Measurements from ENCODE around the gene RPL3. TPM values are rescaled to one million over a fixed set of nuclear protein-coding genes. Genes with fewer than 3 reads are reported as not detected.

Gene RPL3
- 1,668 and 1,699 TPM in 2 replicates for total RNA-seq (2022)
- percentile 99 among the genes with signal in this experiment for Bru-seq, nascent RNA
- percentile 98 among the genes with signal in this experiment for BruChase-seq, experiment 1, labeled RNA remaining after a 2-hour chase
- BruChase-seq, experiment 2, labeled RNA remaining after a 6-hour chase = percentile 99 among the genes with signal in this experiment
- long read RNA-seq, transcript RPL3-202 (9 exons, 1,289 nt) = minor isoform, 108 of 3,485 reads
- long read RNA-seq, transcript RPL3-201 (10 exons, 1,442 nt) = major isoform, 3,233 of 3,485 reads
- long read RNA-seq, partial matches to known transcripts = 69 of 3,485 reads
- long read RNA-seq, other reads (novel, unspliced or antisense) = 72 of 3,485 reads

GRCh38 chr22:39319284-39320022, at the start of gene RPL3:
TSS of gene RPL3 (minus strand) at chr22:39319623. CDS start at chr22:39319597, 26 bp downstream.
- no peak for TF ChIP-seq CTCF (IDR thresholded peaks at IDR 0.05; ENCODE audit: insufficient read depth in 1 of 2, low read depth in 1 of 2, low read length in 1 of 2, severe bottlenecking in 1 of 2, unreplicated experiment in 1 of 2)
- peak; percentile 93 to 97 for DNase-seq
- no TSS peak for BruUV-seq (replicated peaks)
- peaks cover 8% of the 10 kb centered on the region for H3K4me1 Mint-ChIP-seq (ENCODE audit: low read depth, unreplicated experiment)
- peak within 1 kb of the TSS; percentile 100 for H3K27ac Mint-ChIP-seq (ENCODE audit: unreplicated experiment)
- Histone ChIP-seq H3K27me3 (replicated peaks; ENCODE audit: control insufficient read depth, insufficient read depth, low read length) (no peaks in the 10 kb centered on the region), H3K4me1 (peaks cover 20% of the 10 kb centered on the region), H3K36me3 (ENCODE audit: control insufficient read depth, insufficient read depth, low read length) (peaks cover 19% of the 10 kb centered on the region), H3K4me3 (ENCODE audit: low read depth, low read length) (peak within 1 kb of the TSS; percentile 67), H3K9me3 (no peaks in the 10 kb centered on the region)
- peak within 1 kb of the TSS; percentile 96 for H3K4me3 Mint-ChIP-seq (ENCODE audit: unreplicated experiment)
- ChIA-PET CTCF (interaction anchor here (0.8 to 2.6 kb wide), 10 partner anchors 9 to 201 kb away, joined by 3 to 12 read pairs (median 5); partner anchors contain the start of genes ATF4, CBX7 and TAB1), POLR2A (interaction anchor here (0.6 to 2.5 kb wide), 24 partner anchors 8 to 1643 kb away, joined by 3 to 16 read pairs (median 5); partner anchors contain the start of genes APOBEC3B, ATF4, CBX7 and MIEF1)
- H3K27me3 Mint-ChIP-seq (ENCODE audit: insufficient read depth, unreplicated experiment) = peaks cover 4% of the 10 kb centered on the region
- H3K9me3 Mint-ChIP-seq (ENCODE audit: unreplicated experiment) = no peaks in the 10 kb centered on the region
- peaks cover 62% of the 10 kb centered on the region for H3K36me3 Mint-ChIP-seq (ENCODE audit: insufficient read depth, unreplicated experiment)
- intact Hi-C loops (cut with micrococcal nuclease; ENCODE audit: unreplicated experiment) = loop anchor here (5.0 kb wide), 1 partner anchor 208 kb away; no protein-coding TSS in a partner anchor

GRCh38 chr22:39369186-39369585, 49.8 kb upstream of the RPL3 start:
- intact Hi-C loops (cut with micrococcal nuclease; ENCODE audit: unreplicated experiment) = no loop called here
- Mint-ChIP-seq H3K36me3 (ENCODE audit: insufficient read depth, unreplicated experiment) (peaks cover 6% of the 10 kb centered on the region), H3K4me1 (ENCODE audit: low read depth, unreplicated experiment) (peaks cover 8% of the 10 kb centered on the region), H3K27me3 (ENCODE audit: insufficient read depth, unreplicated experiment) (no peaks in the 10 kb centered on the region), H3K27ac (ENCODE audit: unreplicated experiment) (no peak overlapping the region), H3K4me3 (ENCODE audit: unreplicated experiment) (no peak overlapping the region), H3K9me3 (ENCODE audit: unreplicated experiment) (no peaks in the 10 kb centered on the region)
- no TSS peak for BruUV-seq (replicated peaks)
- Histone ChIP-seq H3K4me3 (ENCODE audit: low read depth, low read length) (no peak overlapping the region), H3K27me3 (replicated peaks; ENCODE audit: control insufficient read depth, insufficient read depth, low read length) (no peaks in the 10 kb centered on the region), H3K36me3 (ENCODE audit: control insufficient read depth, insufficient read depth, low read length) (no peaks in the 10 kb centered on the region), H3K9me3 (no peaks in the 10 kb centered on the region), H3K4me1 (peaks cover 4% of the 10 kb centered on the region; the same call in 1 of the 2 replicates)
- ChIA-PET POLR2A (no interaction called here), CTCF (no interaction called here)
- no peak for TF ChIP-seq CTCF (IDR thresholded peaks at IDR 0.05; ENCODE audit: insufficient read depth in 1 of 2, low read depth in 1 of 2, low read length in 1 of 2, severe bottlenecking in 1 of 2, unreplicated experiment in 1 of 2)
- no peak for DNase-seq

- POLR2A ChIA-PET = no interaction called here
- Histone ChIP-seq H3K4me3 (ENCODE audit: low read depth, low read length) (no peak overlapping the region), H3K36me3 (ENCODE audit: control insufficient read depth, insufficient read depth, low read length) (no peaks in the 10 kb centered on the region), H3K9me3 (no peaks in the 10 kb centered on the region), H3K4me1 (peaks cover 4% of the 10 kb centered on the region; the same call in 1 of the 2 replicates), H3K27me3 (replicated peaks; ENCODE audit: control insufficient read depth, insufficient read depth, low read length) (no peaks in the 10 kb centered on the region)
- Mint-ChIP-seq H3K4me1 (ENCODE audit: low read depth, unreplicated experiment) (peaks cover 9% of the 10 kb centered on the region), H3K4me3 (ENCODE audit: unreplicated experiment) (no peak overlapping the region), H3K9me3 (ENCODE audit: unreplicated experiment) (no peaks in the 10 kb centered on the region), H3K36me3 (ENCODE audit: insufficient read depth, unreplicated experiment) (peaks cover 6% of the 10 kb centered on the region), H3K27ac (ENCODE audit: unreplicated experiment) (no peak overlapping the region), H3K27me3 (ENCODE audit: insufficient read depth, unreplicated experiment) (no peaks in the 10 kb centered on the region)
- intact Hi-C loops (cut with micrococcal nuclease; ENCODE audit: unreplicated experiment) = no loop called here
- BruUV-seq (replicated peaks) = no TSS peak
- no peak for DNase-seq
- TF ChIP-seq CTCF (IDR thresholded peaks at IDR 0.05; ENCODE audit: insufficient read depth in 1 of 2, low read depth in 1 of 2, low read length in 1 of 2, severe bottlenecking in 1 of 2, unreplicated experiment in 1 of 2) = no peak
- CTCF ChIA-PET = no interaction called here
These were observed 49.1 kb upstream of the RPL3 start for GRCh38 chr22:39368461-39368911.
